HUES64 (cell line): ENCODE data around the gene DENND5B.
"Not testable (repeated sequence)": the region's sequence is repeated elsewhere in the genome, so short reads cannot be mapped to it uniquely, and the experiment has no call there.

Experiments used
- H3K27ac ChIP-seq: 2 replicates; pipeline ENCODE4 v1.7.0; 2013; ENCODE audit warnings: low read depth, low read length, inconsistent platforms
- H3K27me3 ChIP-seq: 2 replicates; pipeline ENCODE4 v1.6.1; 2013; ENCODE audit warnings: mild to moderate bottlenecking, low read length; ENCODE audit not compliant: insufficient read depth
- H3K36me3 ChIP-seq: 2 replicates; pipeline ENCODE4 v1.6.1; 2013; ENCODE audit warnings: mild to moderate bottlenecking, low read length; ENCODE audit not compliant: insufficient read depth
- H3K4me1 ChIP-seq: 2 replicates; pipeline ENCODE4 v1.6.1; 2013; ENCODE audit warnings: mild to moderate bottlenecking, low read length, moderate library complexity; ENCODE audit not compliant: insufficient read depth
- H3K4me3 ChIP-seq: 2 replicates; pipeline ENCODE4 v1.5.1; 2013; ENCODE audit warnings: mild to moderate bottlenecking, low read length, moderate library complexity
- H3K9ac ChIP-seq: 2 replicates; pipeline ENCODE4 v1.6.1; 2013; ENCODE audit warnings: mild to moderate bottlenecking, low read depth, low read length
- H3K9me3 ChIP-seq: 2 replicates; pipeline ENCODE4 v1.6.1; 2013; ENCODE audit warnings: low read depth, low read length; ENCODE audit not compliant: insufficient read depth
- WGBS: fragments of 150-250, 120-280 bp; methylation state at CpG from one replicate; pipeline ENCODE4 v1.1.7; 2013; ENCODE audit warnings: missing lambda C conversion rate; 5-methylcytosine and 5-hydroxymethylcytosine counted together

Gene DENND5B

GRCh38 chr12:31377210-31377609, 213.7 kb downstream of the DENND5B start:
- H3K4me3 ChIP-seq, H3K27ac ChIP-seq, H3K4me1 ChIP-seq, H3K36me3 ChIP-seq, H3K9me3 ChIP-seq, H3K9ac ChIP-seq, H3K27me3 ChIP-seq: not testable (repeated sequence)
- WGBS, result 78% methylated on average over 7 of the region's 8 CpGs

- not testable (repeated sequence) for H3K36me3 ChIP-seq, H3K27ac ChIP-seq, H3K9ac ChIP-seq, H3K4me3 ChIP-seq, H3K27me3 ChIP-seq, H3K9me3 ChIP-seq, H3K4me1 ChIP-seq
- WGBS, result 92% methylated on average over 6 of the region's 6 CpGs
These were observed 215.5 kb downstream of the DENND5B start for GRCh38 chr12:31375422-31375821.

GRCh38 chr12:31371256-31371620, 219.7 kb downstream of the DENND5B start:
- no peaks in the 10 kb centered on the region for H3K9me3 ChIP-seq
- WGBS, result 16% methylated on average over 2 of the region's 2 CpGs
- H3K4me1 ChIP-seq, result peaks cover 30% of the 10 kb centered on the region
- H3K27me3 ChIP-seq, result no peaks in the 10 kb centered on the region
- H3K9ac ChIP-seq, result peak overlapping the region; percentile 84
- peak overlapping the region; percentile 95 for H3K27ac ChIP-seq
- no peaks in the 10 kb centered on the region for H3K36me3 ChIP-seq
- H3K4me3 ChIP-seq, result peak overlapping the region; percentile 53

- Histone ChIP-seq H3K4me3 (peak overlapping the region; percentile 53), H3K27me3 (no peaks in the 10 kb centered on the region), H3K9ac (peak overlapping the region; percentile 84), H3K4me1 (peaks cover 30% of the 10 kb centered on the region), H3K36me3 (no peaks in the 10 kb centered on the region), H3K9me3 (no peaks in the 10 kb centered on the region), H3K27ac (peak overlapping the region; percentile 95)
- 7% methylated on average over 10 of the region's 10 CpGs for WGBS
These were observed 220.2 kb downstream of the DENND5B start for GRCh38 chr12:31370531-31371255.

- H3K4me1 ChIP-seq, result peaks cover 30% of the 10 kb centered on the region
- no peaks in the 10 kb centered on the region for H3K27me3 ChIP-seq
- H3K4me3 ChIP-seq, result peak overlapping the region; percentile 53
- H3K36me3 ChIP-seq, result no peaks in the 10 kb centered on the region
- H3K9ac ChIP-seq, result peak overlapping the region; percentile 84
- WGBS, result 25% methylated on average over 19 of the region's 21 CpGs
- H3K9me3 ChIP-seq, result no peaks in the 10 kb centered on the region
- peak overlapping the region; percentile 95 for H3K27ac ChIP-seq
These were observed 221.0 kb downstream of the DENND5B start for GRCh38 chr12:31369712-31370521.

GRCh38 chr12:31368666-31369361, 222.1 kb downstream of the DENND5B start:
- H3K36me3 ChIP-seq, result no peaks in the 10 kb centered on the region
- peak overlapping the region; percentile 53; the same call in 1 of the 2 replicates for H3K4me3 ChIP-seq
- H3K27me3 ChIP-seq, result no peaks in the 10 kb centered on the region
- H3K4me1 ChIP-seq, result peaks cover 32% of the 10 kb centered on the region
- H3K9ac ChIP-seq, result peak overlapping the region; percentile 84
- 28% methylated on average over 8 of the region's 8 CpGs for WGBS
- no peaks in the 10 kb centered on the region for H3K9me3 ChIP-seq
- peak overlapping the region; percentile 95 for H3K27ac ChIP-seq

- Histone ChIP-seq H3K4me1 (peaks cover 51% of the 10 kb centered on the region), H3K9me3 (no peaks in the 10 kb centered on the region), H3K27ac (no peak overlapping the region), H3K27me3 (no peaks in the 10 kb centered on the region), H3K4me3 (no peak overlapping the region), H3K36me3 (no peaks in the 10 kb centered on the region), H3K9ac (no peak overlapping the region)
- 95% methylated on average over 11 of the region's 11 CpGs for WGBS
These were observed 224.8 kb downstream of the DENND5B start for GRCh38 chr12:31366104-31366621.

- no peaks in the 10 kb centered on the region for H3K9me3 ChIP-seq
- peaks cover 34% of the 10 kb centered on the region for H3K4me1 ChIP-seq
- no peak overlapping the region for H3K9ac ChIP-seq
- no peak overlapping the region for H3K4me3 ChIP-seq
- no peaks in the 10 kb centered on the region for H3K36me3 ChIP-seq
- no peaks in the 10 kb centered on the region for H3K27me3 ChIP-seq
- 88% methylated on average over 2 of the region's 2 CpGs for WGBS
- no peak overlapping the region for H3K27ac ChIP-seq
These were observed 227.1 kb downstream of the DENND5B start for GRCh38 chr12:31363831-31364230.

- Histone ChIP-seq H3K36me3 (no peaks in the 10 kb centered on the region), H3K9me3 (no peaks in the 10 kb centered on the region), H3K9ac (peak overlapping the region; percentile 68; the same call in 1 of the 2 replicates), H3K4me3 (no peak overlapping the region), H3K27me3 (no peaks in the 10 kb centered on the region), H3K27ac (peak overlapping the region; percentile 94; the same call in 1 of the 2 replicates), H3K4me1 (peaks cover 30% of the 10 kb centered on the region)
- WGBS, result 74% methylated on average over 6 of the region's 6 CpGs
These were observed 227.5 kb downstream of the DENND5B start for GRCh38 chr12:31363416-31363809.

- H3K9ac ChIP-seq, result peak overlapping the region; percentile 68
- 24% methylated on average over 5 of the region's 6 CpGs for WGBS
These were observed 228.0 kb downstream of the DENND5B start for GRCh38 chr12:31362759-31363415.

More at GRCh38 chr12:31362759-31363415, 228.0 kb downstream of the DENND5B start:
- H3K27ac ChIP-seq, result peak overlapping the region; percentile 94
- H3K4me1 ChIP-seq, result peaks cover 28% of the 10 kb centered on the region
- H3K4me3 ChIP-seq, result peak overlapping the region; percentile 29
- H3K9me3 ChIP-seq, result no peaks in the 10 kb centered on the region
- no peaks in the 10 kb centered on the region for H3K36me3 ChIP-seq
- no peaks in the 10 kb centered on the region for H3K27me3 ChIP-seq
